HEK293 (cell line): ENCODE data around the gene ATP6V0E2.

Experiments used
- BCL11B ChIP-seq: fragments of 450-650 bp; formaldehyde crosslinking; IDR thresholded peaks from 2 replicates; pipeline ENCODE4 v1.5.1; 2016; ENCODE audit warnings: low read depth, missing biosample characterization, missing genetic modification characterization
- ELK4 ChIP-seq: IDR thresholded peaks from 2 replicates; pipeline ENCODE4 v1.6.1; 2011; ENCODE audit warnings: mild to moderate bottlenecking, low read depth, low read length, borderline replicate concordance
- HOXA7 ChIP-seq: sonication (generic); formaldehyde crosslinking; IDR thresholded peaks from 2 replicates; pipeline ENCODE4 v1.8.1; 2022; ENCODE audit warnings: missing genetic modification reagents, borderline replicate concordance
- IKZF3 ChIP-seq: fragments of 450-650 bp; IDR thresholded peaks from 2 replicates; pipeline ENCODE4 v1.5.0; 2018; ENCODE audit warnings: missing biosample characterization, mild to moderate bottlenecking, missing genetic modification characterization, moderate library complexity
- KLF10 ChIP-seq: fragments of 450-650 bp; IDR thresholded peaks from 2 replicates; pipeline ENCODE4 v1.5.1; 2018; ENCODE audit warnings: missing biosample characterization, mild to moderate bottlenecking, missing genetic modification characterization
- PRDM1 ChIP-seq: fragments of 450-650 bp; formaldehyde crosslinking; IDR thresholded peaks from 2 replicates; pipeline ENCODE4; 2016; ENCODE audit warnings: missing biosample characterization, missing genetic modification characterization
- PRDM4 ChIP-seq: fragments of 450-650 bp; formaldehyde crosslinking; IDR thresholded peaks from 2 replicates; pipeline ENCODE4 v1.5.1; 2017; ENCODE audit warnings: missing biosample characterization, missing genetic modification characterization
- RBAK ChIP-seq: fragments of 450-650 bp; formaldehyde crosslinking; IDR thresholded peaks from 2 replicates; pipeline ENCODE4 v1.5.1; 2016; ENCODE audit warnings: missing biosample characterization, missing genetic modification characterization
- WT1 ChIP-seq: fragments of 450-650 bp; formaldehyde crosslinking; IDR thresholded peaks from 2 replicates; pipeline ENCODE4 v1.5.1; 2016; ENCODE audit warnings: missing biosample characterization, missing genetic modification characterization
- ZNF114 ChIP-seq: fragments of 450-650 bp; formaldehyde crosslinking; IDR thresholded peaks from 2 replicates; pipeline ENCODE4 v1.5.0; 2017; ENCODE audit warnings: missing biosample characterization, missing genetic modification characterization
- ZNF133 ChIP-seq: fragments of 450-650 bp; formaldehyde crosslinking; IDR thresholded peaks from 2 replicates; pipeline ENCODE4 v1.5.1; 2016; ENCODE audit warnings: missing biosample characterization, missing genetic modification characterization
- ZNF138 ChIP-seq: fragments of 450-650 bp; formaldehyde crosslinking; IDR thresholded peaks from 2 replicates; pipeline ENCODE4 v1.5.1; 2016; ENCODE audit warnings: missing biosample characterization, missing genetic modification characterization, borderline replicate concordance
- ZNF148 ChIP-seq: fragments of 450-650 bp; formaldehyde crosslinking; IDR thresholded peaks from 2 replicates; pipeline ENCODE4 v1.5.0; 2017; ENCODE audit warnings: missing biosample characterization, missing genetic modification characterization, borderline replicate concordance
- ZNF169 ChIP-seq: fragments of 450-650 bp; formaldehyde crosslinking; IDR thresholded peaks from 2 replicates; pipeline ENCODE4 v1.5.1; 2016; ENCODE audit warnings: missing biosample characterization, missing genetic modification characterization
- ZNF202 ChIP-seq: fragments of 450-650 bp; formaldehyde crosslinking; IDR thresholded peaks from 2 replicates; pipeline ENCODE4 v1.5.1; 2016; ENCODE audit warnings: missing biosample characterization, missing genetic modification characterization, borderline replicate concordance
- ZNF26 ChIP-seq: fragments of 450-650 bp; formaldehyde crosslinking; IDR thresholded peaks from 2 replicates; pipeline ENCODE4 v1.5.1; 2016; ENCODE audit warnings: missing biosample characterization, missing genetic modification characterization
- ZNF280C ChIP-seq: fragments of 450-650 bp; formaldehyde crosslinking; IDR thresholded peaks from 2 replicates; pipeline ENCODE4 v1.5.1; 2016; ENCODE audit warnings: missing biosample characterization, missing genetic modification characterization
- ZNF302 ChIP-seq: fragments of 450-650 bp; formaldehyde crosslinking; IDR thresholded peaks from 2 replicates; pipeline ENCODE4 v1.5.1; 2016; ENCODE audit warnings: missing biosample characterization, missing genetic modification characterization, low read depth
- ZNF350 ChIP-seq: fragments of 450-650 bp; formaldehyde crosslinking; IDR thresholded peaks from 2 replicates; pipeline ENCODE4 v1.5.0; 2017; ENCODE audit warnings: missing biosample characterization, mild to moderate bottlenecking, missing genetic modification characterization
- ZNF473 ChIP-seq: fragments of 450-650 bp; formaldehyde crosslinking; IDR thresholded peaks from 2 replicates; pipeline ENCODE4 v1.5.1; 2017; ENCODE audit warnings: missing biosample characterization, missing genetic modification characterization
- ZNF624 ChIP-seq: fragments of 450-650 bp; formaldehyde crosslinking; IDR thresholded peaks from 2 replicates; pipeline ENCODE4 v1.5.1; 2017; ENCODE audit warnings: missing biosample characterization, missing genetic modification characterization
- ZNF626 ChIP-seq: fragments of 450-650 bp; sonication (Bioruptor Pico); formaldehyde crosslinking; IDR thresholded peaks from 2 replicates; pipeline ENCODE4 v1.5.1; 2018; ENCODE audit warnings: missing biosample characterization, missing genetic modification characterization, inconsistent platforms
- ZNF645 ChIP-seq: fragments of 450-650 bp; formaldehyde crosslinking; IDR thresholded peaks from 2 replicates; pipeline ENCODE4; 2016; ENCODE audit warnings: missing biosample characterization, missing genetic modification characterization
- ZNF660 ChIP-seq: fragments of 450-650 bp; IDR thresholded peaks from 2 replicates; pipeline ENCODE4 v1.5.1; 2018; ENCODE audit warnings: missing biosample characterization, mild to moderate bottlenecking, missing genetic modification characterization
- ZNF664 ChIP-seq: fragments of 450-650 bp; formaldehyde crosslinking; IDR thresholded peaks from 2 replicates; pipeline ENCODE4 v1.5.1; 2016; ENCODE audit warnings: missing biosample characterization, missing genetic modification characterization
- ZNF670 ChIP-seq: fragments of 450-650 bp; formaldehyde crosslinking; IDR thresholded peaks from 2 replicates; pipeline ENCODE4 v1.5.1; 2016; ENCODE audit warnings: missing biosample characterization, missing genetic modification characterization, low read depth
- ZNF704 ChIP-seq: fragments of 450-650 bp; formaldehyde crosslinking; IDR thresholded peaks from 2 replicates; pipeline ENCODE4 v1.5.1; 2016; ENCODE audit warnings: missing biosample characterization, missing genetic modification characterization
- ZNF76 ChIP-seq: fragments of 450-650 bp; formaldehyde crosslinking; IDR thresholded peaks from 2 replicates; pipeline ENCODE4; 2016; ENCODE audit warnings: low read depth, missing biosample characterization, missing genetic modification characterization, borderline replicate concordance

ATP6V0E2 gene

GRCh38 chr7:149838224-149838991, 35.4 kb upstream of the ATP6V0E2 start, which contains the start of gene ZNF862 (continued):
- TF ChIP-seq ELK4: no peak
- TF ChIP-seq ZNF302 (tag by site-specific recombination): no peak
- no peak for TF ChIP-seq ZNF114
- TF ChIP-seq ZNF26 (tag by site-specific recombination): no peak
- TF ChIP-seq ZNF670 (tag by site-specific recombination): no peak
- peak; percentile 36; the same call in 1 of the 2 replicates for TF ChIP-seq KLF10 (tag by site-specific recombination)
- TF ChIP-seq HOXA7: no peak
- TF ChIP-seq IKZF3: 0 out of 2 replicates have a peak, but pooled peaks have one; percentile 40
- TF ChIP-seq ZNF626 (tag by site-specific recombination): no peak
- TF ChIP-seq ZNF280C: no peak
- TF ChIP-seq ZNF624 (tag by site-specific recombination): no peak
- no peak for TF ChIP-seq WT1 (tag by site-specific recombination)
- no peak for TF ChIP-seq BCL11B (tag by site-specific recombination)
- TF ChIP-seq PRDM1 (tag by site-specific recombination): no peak
- TF ChIP-seq ZNF133 (tag by site-specific recombination): no peak
- TF ChIP-seq ZNF169 (tag by site-specific recombination): no peak
- no peak for TF ChIP-seq RBAK (tag by site-specific recombination)
- no peak for TF ChIP-seq ZNF202 (tag by site-specific recombination)
- TF ChIP-seq ZNF350 (tag by site-specific recombination): no peak
- no peak for TF ChIP-seq ZNF664 (tag by site-specific recombination)
- TF ChIP-seq ZNF660 (tag by site-specific recombination): peak; percentile 77
- no peak for TF ChIP-seq ZNF473 (tag by site-specific recombination)
- TF ChIP-seq ZNF76 (tag by site-specific recombination): peak; percentile 94
- TF ChIP-seq ZNF138 (tag by site-specific recombination): no peak
- no peak for TF ChIP-seq ZNF704 (tag by site-specific recombination)
- TF ChIP-seq ZNF148 (tag by site-specific recombination): no peak
- no peak for TF ChIP-seq PRDM4
- TF ChIP-seq ZNF645 (tag by site-specific recombination): no peak
